ENCODE results near the gene GALNT8.

GALNT8 gene

GRCh38 chr12:4796694-4797482 is 76.7 kb downstream of the GALNT8 start:
- DNase-seq (ENCODE audit: low read depth in 2 of 2): no peak

DNA sequence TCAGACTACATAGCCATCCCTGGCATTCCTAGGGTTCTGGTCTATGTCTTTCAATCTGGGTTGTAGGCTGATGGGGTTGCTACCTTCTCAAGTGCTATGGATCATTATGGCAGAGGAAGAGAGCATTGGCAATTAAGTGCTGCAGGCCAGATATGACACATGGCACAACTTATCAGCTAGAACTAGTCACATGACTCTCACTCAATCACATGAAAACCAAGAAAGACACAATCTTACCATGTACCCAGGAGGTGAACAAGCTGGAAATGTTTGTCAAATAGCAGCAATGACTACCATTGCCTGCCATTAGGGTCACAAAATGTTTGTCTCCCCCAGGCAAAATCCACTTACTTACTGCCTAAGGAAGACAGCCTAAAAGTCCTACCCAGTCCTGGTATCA is 80.4 kb downstream of the GALNT8 start:
- DNase-seq (ENCODE audit: low read depth in 2 of 2): no peak

DNA sequence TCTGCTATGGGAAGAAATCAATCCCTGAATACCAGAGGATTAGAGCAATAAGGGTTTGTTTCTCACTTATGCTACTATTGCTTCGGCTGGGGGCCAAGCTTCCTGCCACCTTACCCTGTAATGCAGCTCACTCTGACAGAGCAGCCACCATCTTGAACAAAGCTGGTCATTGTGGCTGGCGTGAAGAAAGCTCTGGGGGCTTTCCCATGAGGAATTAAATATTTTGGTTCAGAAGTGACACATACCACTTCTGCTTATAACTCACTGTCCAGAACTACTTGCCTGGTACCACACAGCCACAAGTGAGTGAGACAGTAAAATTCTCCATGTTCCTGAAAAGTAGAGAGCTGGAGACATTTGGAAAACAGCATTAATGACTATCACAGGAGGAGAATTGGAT is 82.6 kb downstream of the GALNT8 start:
- DNase-seq (ENCODE audit: low read depth in 2 of 2): no peak

DNA sequence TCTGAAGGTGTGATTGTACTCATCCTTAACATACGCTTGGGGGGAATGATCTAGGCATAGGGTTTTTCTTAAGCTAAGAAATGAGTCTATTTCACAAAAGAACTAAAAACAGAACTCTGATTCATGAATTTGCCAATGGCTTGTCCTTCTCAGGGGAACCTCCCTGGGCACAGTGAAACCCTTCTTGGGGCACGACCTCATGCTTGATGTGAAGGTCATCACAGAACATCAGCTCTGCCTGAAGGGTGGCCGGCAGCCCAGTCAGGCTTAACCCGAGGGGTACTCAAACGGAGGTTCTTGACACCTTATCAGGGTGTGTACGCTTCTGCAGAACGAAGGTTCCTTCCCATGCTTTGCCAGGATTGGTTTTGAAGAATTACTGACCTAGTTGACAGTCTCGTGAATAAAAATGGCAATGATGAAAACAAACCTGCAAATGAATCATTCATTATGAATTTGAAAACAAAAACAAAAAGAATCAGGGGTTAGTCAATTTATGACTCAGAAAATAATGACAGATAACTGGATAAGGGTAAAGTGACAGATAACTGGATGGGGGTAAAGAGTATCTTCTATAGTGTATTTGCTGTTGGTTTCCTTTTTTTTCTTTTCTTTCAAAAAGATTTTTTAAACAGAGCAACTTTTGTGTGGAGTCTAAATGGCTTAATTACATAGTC is 86.4 kb downstream of the GALNT8 start:
- no peak for DNase-seq (ENCODE audit: low read depth in 2 of 2)

DNA sequence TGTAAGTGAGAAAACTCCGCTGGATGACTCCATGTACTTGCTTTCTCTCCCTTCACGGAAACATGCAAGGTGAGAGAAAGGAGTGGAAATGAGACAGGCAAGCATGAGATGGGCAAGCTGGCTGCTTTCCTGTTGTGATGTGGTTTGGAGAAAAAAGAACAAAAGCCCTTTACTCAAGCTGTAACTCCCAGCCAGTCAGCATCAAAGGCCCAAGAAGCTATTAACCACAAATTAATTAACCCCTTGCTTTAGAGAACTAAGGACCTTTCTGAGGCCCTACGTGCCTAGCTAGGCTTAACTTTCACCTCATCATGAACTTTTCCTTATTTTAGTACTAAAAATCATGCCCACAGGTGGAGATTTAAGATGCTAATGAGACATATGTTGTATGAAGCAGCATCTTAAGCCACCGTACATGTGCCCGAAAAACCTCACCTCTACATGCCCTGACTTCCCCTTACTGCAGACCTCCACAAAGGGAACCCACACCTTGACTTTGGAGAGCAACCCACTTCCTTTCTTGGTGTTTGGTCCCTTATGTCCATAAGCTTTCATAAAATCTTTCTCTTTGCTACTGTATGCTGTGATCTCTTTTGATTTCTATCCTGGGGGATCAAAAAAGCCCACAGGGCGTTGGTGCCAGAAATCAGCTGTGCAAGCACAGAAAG is 87.0 kb downstream of the GALNT8 start:
- no peak for DNase-seq (ENCODE audit: low read depth in 2 of 2)

DNA sequence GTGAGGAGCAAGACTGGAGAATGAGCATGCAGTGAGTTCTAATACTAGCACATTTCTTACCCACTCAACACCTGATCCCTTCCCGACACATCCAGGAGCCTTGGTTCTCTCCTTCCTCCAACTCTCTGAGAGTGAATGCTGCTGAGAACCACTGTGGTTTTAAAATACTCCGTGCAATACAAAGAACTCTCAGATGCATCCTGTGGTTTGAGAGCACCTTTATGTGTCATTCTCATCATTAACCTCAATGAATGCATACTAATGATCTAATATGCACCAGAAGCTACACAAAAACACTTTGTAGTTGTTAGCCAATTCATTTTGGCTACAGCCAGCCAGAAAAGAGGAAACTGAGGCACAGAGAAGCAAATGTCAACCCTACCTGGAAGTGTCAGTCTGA is 87.6 kb downstream of the GALNT8 start:
- DNase-seq (ENCODE audit: low read depth in 2 of 2): no peak

GRCh38 chr12:4809013-4809448 is 88.8 kb downstream of the GALNT8 start:
- no peak for DNase-seq (ENCODE audit: low read depth in 2 of 2)

DNA sequence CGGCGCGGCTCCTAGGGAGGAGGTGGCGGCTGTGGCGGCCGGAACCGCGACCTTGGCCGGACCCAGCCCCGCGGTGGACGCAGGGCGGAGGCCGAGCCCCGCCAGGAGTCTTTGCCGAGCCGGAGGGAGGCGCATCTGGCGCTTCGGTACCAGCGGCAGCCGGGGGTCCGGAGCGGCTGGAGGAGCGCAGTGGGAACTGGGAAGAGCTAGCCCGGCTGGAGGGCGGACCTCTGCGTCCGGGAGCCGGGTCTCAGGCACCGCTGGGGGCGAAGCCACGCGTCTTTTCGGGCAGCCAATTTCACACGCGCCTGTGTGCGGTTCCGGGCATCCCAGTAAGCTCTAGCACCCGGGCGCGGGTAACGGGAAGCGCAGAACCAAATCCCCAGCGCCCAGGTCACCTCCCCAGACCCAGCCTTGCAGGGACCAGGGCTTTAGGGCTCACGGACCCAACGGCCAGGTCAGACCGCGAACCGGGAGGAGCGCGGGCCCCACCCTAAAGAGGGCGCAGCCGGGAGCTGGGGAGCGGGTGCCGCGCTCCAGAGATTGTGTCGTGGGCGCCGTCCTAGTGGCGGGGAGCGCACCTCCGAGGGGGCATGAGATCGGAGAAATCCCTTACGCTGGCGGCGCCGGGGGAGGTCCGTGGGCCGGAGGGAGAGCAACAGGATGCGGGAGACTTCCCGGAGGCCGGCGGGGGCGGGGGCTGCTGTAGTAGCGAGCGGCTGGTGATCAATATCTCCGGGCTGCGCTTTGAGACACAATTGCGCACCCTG is 89.4 kb downstream of the GALNT8 start:
- no peak for DNase-seq (ENCODE audit: low read depth in 2 of 2)

- DNase-seq (ENCODE audit: low read depth in 2 of 2): no peak
Measured at GRCh38 chr12:4810219-4810671, 90.0 kb downstream of the GALNT8 start.

DNA sequence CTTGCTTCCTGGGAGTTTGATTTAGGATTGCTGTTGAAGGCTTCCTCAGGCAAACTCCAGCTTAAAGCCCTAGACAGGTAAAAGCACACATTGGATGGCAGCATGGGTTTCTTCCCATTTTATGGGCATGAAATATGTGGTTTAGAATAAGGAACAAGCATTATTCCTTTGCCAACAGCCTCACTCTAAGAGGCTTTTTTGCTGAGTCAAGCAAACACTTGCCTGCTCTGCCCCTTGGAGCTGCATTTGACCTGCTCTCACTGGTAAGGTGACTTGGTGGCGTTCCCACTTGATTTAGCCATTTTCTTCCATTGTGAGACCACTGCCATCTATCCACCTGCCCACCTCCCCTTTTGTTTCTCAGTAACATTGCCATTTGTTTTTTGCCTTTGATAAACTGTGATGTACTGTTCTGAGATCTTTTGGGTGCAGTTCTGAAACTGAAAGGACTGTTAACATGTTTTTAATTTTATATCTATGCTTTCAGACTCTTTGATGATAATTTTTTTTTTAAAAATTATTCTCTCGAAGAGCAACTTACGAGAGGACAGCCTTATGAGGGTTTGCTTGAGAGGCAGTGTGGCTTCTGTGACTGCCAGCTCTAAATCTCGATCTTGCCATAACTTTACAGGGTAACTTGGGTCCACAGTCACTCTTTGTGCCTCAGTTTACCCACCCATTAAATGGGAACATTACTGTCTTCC is 92.6 kb downstream of the GALNT8 start:
- no peak for DNase-seq (ENCODE audit: low read depth in 2 of 2)

- no peak for DNase-seq (ENCODE audit: low read depth in 2 of 2)
Measured at GRCh38 chr12:4813741-4814140, 93.5 kb downstream of the GALNT8 start.

- no peak for DNase-seq (ENCODE audit: low read depth in 2 of 2)
Measured at GRCh38 chr12:4814485-4814884, 94.3 kb downstream of the GALNT8 start.

DNA sequence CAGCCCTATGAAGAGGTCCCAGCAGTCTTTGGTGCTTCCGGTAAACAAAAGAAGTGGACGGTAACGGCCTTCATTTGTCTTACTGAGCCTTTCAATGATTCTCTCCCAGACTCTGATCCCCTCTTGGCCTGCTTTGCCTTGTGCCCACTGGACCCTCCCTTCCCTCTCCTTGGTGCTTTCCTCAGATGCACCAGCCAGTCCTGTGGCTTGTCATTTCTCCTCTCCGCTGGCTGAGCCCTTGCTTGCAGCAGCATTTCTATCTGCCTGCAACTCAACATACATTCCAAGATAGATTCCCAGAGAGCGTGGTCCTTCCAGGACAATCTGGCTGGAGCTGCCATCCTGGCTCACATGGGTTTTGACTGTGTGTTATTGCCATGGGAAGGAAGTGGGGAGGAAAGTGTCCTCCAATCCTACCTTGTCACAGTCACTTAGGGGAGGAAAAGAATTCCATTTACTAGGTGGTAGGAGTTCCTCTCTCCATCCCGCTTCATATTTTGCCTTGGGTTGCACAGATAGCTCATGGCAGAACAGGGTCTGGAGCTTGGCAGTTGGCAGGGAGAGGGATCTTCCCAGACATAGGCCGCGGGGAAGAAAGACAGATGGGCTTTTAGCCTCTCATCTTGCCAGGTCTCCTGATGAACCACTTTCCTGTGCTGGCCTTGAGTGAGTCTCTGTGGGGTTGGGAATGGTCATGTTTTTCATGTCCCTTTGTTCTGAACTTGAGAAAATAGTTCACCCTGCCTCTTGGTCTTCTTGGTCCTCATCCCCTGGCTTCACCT is 96.7 kb downstream of the GALNT8 start:
- DNase-seq (ENCODE audit: low read depth in 2 of 2): no peak

DNA sequence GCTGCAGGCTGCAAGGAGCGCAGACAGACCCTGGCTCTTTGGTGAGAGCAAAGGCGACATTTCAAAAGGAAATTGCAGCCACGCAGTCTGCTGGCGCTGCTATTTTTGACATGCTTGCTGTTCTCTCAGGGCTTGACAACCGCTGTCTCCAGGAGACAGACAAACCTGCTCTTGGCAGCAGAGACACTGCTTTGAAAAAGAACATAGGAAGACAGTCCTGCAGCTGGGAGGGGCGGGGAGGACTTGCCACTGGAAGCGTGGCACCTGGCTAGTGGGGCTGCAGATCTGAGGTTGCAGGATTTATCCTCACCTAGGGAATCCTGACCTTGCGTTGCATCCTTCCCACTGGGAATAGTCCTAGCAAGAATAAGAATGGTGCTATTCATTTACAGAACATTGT is 97.7 kb downstream of the GALNT8 start:
- DNase-seq (ENCODE audit: low read depth in 2 of 2): no peak

GRCh38 chr12:4819654-4820053 is 99.5 kb downstream of the GALNT8 start:
- no peak for DNase-seq (ENCODE audit: low read depth in 2 of 2)

- no peak for DNase-seq (ENCODE audit: low read depth in 2 of 2)
Measured at GRCh38 chr12:4820971-4821370, 100.8 kb downstream of the GALNT8 start.
